Effector memory CD4-positive, alpha-beta T cell (primary cell): ENCODE results near the gene SNX10.

Experiments used
- DNase-seq, 3 donors: peaks; one replicate each; pipeline ENCODE4 v3.0.0-alpha.2; 2020
- H3K27ac ChIP-seq: 2 replicates; pipeline ENCODE4 v1.7.0; 2013; ENCODE audit warnings: mild to moderate bottlenecking, low read length, moderate library complexity; ENCODE audit not compliant: insufficient read depth, poor library complexity, severe bottlenecking
- H3K27me3 ChIP-seq: replicated peaks from 2 replicates; pipeline ENCODE4 v1.7.0; 2013; ENCODE audit warnings: mild to moderate bottlenecking, low read length; ENCODE audit not compliant: insufficient read depth, control insufficient read depth, poor library complexity, severe bottlenecking
- H3K36me3 ChIP-seq: 2 replicates; pipeline ENCODE4 v1.7.0; 2013; ENCODE audit warnings: mild to moderate bottlenecking, low read length, moderate library complexity; ENCODE audit not compliant: control insufficient read depth, insufficient read depth
- H3K4me1 ChIP-seq: 2 replicates; pipeline ENCODE4 v1.7.0; 2013; ENCODE audit warnings: low read length, mild to moderate bottlenecking; ENCODE audit not compliant: control insufficient read depth, insufficient read depth, poor library complexity, severe bottlenecking
- H3K4me3 ChIP-seq: 2 replicates; pipeline ENCODE4 v1.7.0; 2013; ENCODE audit warnings: low read length, low read depth, mild to moderate bottlenecking; ENCODE audit not compliant: insufficient read depth, poor library complexity, severe bottlenecking
- H3K9me3 ChIP-seq: 2 replicates; pipeline ENCODE4 v1.7.0; 2013; ENCODE audit warnings: mild to moderate bottlenecking, low read length, moderate library complexity; ENCODE audit not compliant: control insufficient read depth

Gene SNX10

DNA sequence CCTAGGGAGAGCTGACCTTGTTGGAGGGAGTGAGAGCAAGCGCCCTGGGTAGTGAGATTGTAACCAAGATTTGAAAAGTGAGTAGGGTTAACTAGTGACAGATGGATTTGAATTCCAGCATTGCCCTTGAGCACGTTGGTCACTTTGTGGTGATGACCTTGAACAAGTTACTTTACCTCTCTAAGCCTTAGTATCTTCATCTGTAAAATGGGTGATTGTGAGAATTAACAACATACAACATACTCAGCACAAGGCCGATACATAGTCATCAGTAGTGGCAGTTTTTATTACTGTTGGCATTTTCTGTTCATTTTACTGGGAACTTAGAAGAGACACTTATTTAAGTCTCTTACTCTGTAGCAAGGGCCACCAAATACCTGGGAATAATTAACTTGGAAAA is 25.5 kb downstream of the SNX10 start:
- Histone ChIP-seq H3K9me3 (no peaks in the 10 kb centered on the region), H3K4me1 (no peaks in the 10 kb centered on the region)

DNA sequence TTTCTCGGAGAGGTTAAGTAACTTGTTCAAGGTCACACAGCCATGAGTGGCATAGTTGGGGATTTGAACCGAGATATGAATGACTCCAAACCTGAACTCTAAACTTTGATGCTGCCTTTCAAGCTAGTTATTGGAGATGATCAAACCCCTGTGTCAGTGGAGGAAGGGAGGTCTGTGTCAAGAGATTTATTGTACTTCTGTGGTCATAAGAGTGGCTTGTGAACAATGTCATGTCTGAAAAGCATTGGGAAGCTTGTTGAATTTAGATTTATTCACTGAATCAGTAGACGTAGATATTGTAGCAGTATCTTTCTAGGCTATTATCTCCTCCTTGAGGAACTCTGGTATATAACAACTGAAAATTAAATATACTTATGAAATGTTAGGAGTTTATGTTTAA is 27.3 kb downstream of the SNX10 start:
- H3K4me1 ChIP-seq, result no peaks in the 10 kb centered on the region
- H3K9me3 ChIP-seq, result no peaks in the 10 kb centered on the region
- DNase-seq, result no peak
- H3K4me3 ChIP-seq, result no peak overlapping the region
- no peak overlapping the region for H3K27ac ChIP-seq
- H3K36me3 ChIP-seq, result no peaks in the 10 kb centered on the region
- H3K27me3 ChIP-seq, result no peaks in the 10 kb centered on the region

More for the DNA sequence above, 25.5 kb downstream of the SNX10 start:
- Histone ChIP-seq H3K4me3 (no peak overlapping the region), H3K36me3 (no peaks in the 10 kb centered on the region), H3K27ac (no peak overlapping the region), H3K27me3 (no peaks in the 10 kb centered on the region)
- DNase-seq, result no peak

DNA sequence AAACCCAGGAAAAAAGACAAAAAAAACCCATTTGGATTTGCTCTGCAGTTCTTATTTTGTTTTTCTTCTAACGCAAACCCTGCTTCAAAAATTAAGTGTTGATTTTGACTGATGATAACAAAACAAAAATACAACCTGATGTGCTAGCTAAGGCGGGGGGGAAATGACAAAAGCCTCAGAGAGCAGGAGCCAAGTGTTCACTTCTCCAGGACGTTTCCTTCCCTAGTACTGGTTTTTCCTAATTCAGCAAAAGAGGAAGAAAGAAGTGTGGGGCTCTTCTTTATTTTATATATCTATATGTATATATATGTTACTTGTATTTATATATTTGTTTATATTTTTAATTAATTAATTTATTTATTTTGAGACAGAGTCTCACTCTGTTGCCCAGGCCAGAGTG is 28.0 kb downstream of the SNX10 start:
- no peak overlapping the region for H3K4me3 ChIP-seq
- H3K9me3 ChIP-seq, result no peaks in the 10 kb centered on the region
- no peak for DNase-seq
- no peaks in the 10 kb centered on the region for H3K27me3 ChIP-seq
- no peak overlapping the region for H3K27ac ChIP-seq
- no peaks in the 10 kb centered on the region for H3K36me3 ChIP-seq
- no peaks in the 10 kb centered on the region for H3K4me1 ChIP-seq

DNA sequence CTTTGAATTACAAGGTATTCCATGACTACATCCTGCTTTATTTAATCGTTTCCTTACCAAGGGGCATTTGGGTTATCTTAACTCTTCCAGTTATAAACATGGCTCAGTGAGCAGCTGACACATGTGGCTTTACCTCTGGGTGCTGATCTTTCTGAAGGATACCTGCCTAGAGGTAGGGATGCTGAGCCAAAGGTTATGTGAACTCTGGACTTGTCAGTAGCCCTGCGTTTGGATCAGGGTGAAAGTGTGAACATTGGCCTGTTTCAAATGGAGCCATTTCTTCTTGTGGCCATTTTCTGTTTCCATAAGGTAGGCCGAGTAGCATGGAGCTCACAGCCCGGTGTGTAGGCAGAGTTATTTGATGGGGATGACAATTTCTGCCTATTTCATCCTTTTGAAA is 29.2 kb downstream of the SNX10 start:
- DNase-seq, result no peak
- Histone ChIP-seq H3K4me3 (no peak overlapping the region), H3K4me1 (no peaks in the 10 kb centered on the region), H3K27ac (no peak overlapping the region), H3K36me3 (no peaks in the 10 kb centered on the region), H3K27me3 (no peaks in the 10 kb centered on the region), H3K9me3 (no peaks in the 10 kb centered on the region)

DNA sequence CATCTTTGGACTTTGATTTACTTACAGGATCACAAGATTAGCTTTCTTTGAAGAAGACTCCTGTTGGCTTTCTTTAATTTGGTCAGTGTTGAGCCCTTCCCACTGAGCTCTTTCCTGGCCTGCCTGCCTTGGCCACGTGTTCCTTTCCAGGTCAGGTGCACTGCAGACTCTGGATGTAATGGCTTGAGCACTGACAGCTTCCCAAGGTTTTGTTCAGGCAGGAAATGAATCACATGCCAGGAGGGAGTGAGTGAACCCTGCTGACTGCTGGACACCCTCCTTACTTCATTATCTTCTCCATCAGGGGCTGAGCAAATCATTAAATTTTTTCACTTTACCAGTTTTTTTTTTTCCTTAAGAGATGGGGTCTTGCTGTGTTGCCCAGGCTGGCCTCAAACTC is 29.8 kb downstream of the SNX10 start:
- no peak overlapping the region for H3K4me3 ChIP-seq
- no peak for DNase-seq
- H3K27ac ChIP-seq, result no peak overlapping the region
- no peaks in the 10 kb centered on the region for H3K36me3 ChIP-seq
- H3K27me3 ChIP-seq, result no peaks in the 10 kb centered on the region
- no peaks in the 10 kb centered on the region for H3K9me3 ChIP-seq
- no peaks in the 10 kb centered on the region for H3K4me1 ChIP-seq

DNA sequence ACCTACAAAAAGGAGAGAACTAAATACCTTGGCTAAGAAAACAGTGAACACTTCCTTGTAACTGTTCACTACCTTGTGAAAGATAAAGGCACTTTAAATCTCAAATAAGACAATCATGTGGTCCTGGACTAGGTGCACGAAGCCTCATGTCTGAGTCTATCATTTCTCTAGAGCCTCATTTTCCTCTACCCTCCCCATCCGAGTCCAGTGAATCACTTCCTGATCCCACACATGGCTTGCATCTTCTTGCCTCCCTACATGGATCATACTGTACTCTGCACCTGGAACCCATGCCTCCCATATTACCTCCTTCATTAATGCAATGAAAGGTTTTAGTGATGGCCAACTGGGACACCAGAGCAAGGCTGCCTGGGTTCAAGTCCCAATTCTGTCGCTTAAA is 34.5 kb downstream of the SNX10 start:
- H3K27ac ChIP-seq, result no peak overlapping the region
- H3K4me1 ChIP-seq, result no peaks in the 10 kb centered on the region
- H3K9me3 ChIP-seq, result no peaks in the 10 kb centered on the region
- H3K27me3 ChIP-seq, result no peaks in the 10 kb centered on the region
- H3K36me3 ChIP-seq, result no peaks in the 10 kb centered on the region
- DNase-seq, result no peak
- no peak overlapping the region for H3K4me3 ChIP-seq

DNA sequence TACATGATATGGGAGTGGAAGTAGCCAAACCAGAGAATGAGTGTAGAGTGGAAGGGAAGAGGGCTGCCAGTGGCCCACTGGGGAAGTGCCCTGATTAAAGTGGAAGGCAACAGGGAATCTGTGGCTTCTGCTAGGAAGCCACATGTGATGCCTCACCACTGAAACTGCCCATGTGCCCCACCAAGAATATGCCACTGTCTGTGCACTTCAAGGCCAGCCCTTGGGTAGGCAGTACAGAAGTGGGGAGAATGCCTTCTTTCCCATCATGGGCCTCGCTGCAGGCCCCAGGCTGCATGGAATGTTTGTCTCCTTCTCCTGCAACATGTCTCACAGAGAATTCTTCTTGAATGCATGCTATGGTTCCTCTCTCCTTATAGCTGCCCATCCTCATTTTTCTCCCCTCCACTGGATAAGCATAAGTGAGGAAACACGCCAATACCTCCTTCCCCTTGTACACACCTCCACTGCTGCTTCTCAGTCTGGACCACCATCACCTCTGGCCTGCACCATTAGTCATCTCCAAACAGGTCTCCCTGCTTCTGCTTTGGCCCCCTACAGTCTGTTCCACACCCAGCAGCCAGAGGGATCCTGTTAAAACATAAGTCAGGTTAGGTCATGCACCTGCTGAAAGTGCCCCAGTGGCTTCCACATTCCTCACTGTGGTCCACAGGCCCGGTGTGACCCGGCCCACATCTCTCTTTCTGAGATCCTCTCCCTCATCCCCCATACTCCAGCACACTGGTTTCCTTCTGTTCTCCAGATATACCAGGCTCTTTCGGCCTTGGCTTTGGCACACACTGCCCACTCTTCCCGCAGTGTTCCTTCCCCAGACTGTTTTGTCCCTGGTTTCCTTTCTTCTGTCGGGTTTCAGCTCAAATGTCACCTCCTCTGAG is 37.1 kb downstream of the SNX10 start:
- H3K4me1 ChIP-seq, result no peaks in the 10 kb centered on the region
- DNase-seq, result no peak
- no peaks in the 10 kb centered on the region for H3K36me3 ChIP-seq
- no peak overlapping the region for H3K4me3 ChIP-seq
- H3K27me3 ChIP-seq, result no peaks in the 10 kb centered on the region
- H3K27ac ChIP-seq, result no peak overlapping the region
- no peaks in the 10 kb centered on the region for H3K9me3 ChIP-seq

DNA sequence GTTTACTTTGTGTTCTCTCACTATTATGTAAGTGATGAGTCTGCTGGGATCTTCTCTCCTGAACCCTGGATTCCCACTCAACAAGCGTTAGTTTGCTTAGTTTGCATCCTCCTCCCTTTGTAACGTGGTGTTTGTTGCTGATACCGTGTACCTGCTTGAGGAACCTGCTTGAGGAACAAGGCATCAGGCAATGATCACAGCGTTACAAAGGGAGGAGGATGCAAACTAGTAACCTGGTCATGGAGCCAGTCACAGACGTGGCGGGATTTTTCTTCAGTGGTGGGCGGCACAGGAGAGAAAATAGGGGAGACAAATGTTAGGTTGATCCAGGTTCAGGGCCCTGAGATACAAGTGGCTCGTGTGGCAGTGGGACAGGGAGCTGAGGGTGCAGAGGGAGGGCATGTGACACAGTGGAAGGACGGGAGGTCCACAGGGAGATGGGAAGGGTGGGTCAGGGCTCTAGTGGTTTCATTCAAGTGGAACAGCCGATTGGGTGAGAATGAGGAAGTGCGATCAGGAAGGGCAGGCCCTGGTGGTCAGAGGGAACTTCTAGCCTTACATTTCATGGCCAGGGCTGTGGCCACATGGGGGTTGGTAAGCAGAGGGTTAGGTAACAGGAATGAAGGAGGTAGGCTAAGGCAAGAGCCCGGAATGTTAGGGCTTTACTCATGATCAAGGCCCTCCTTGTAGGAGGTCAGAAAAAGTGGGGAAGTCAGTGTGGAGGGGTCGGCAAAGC is 38.0 kb downstream of the SNX10 start:
- no peak overlapping the region for H3K4me3 ChIP-seq
- no peak overlapping the region for H3K27ac ChIP-seq
- no peaks in the 10 kb centered on the region for H3K27me3 ChIP-seq
- H3K36me3 ChIP-seq, result no peaks in the 10 kb centered on the region
- DNase-seq, result no peak
- H3K4me1 ChIP-seq, result no peaks in the 10 kb centered on the region
- H3K9me3 ChIP-seq, result no peaks in the 10 kb centered on the region

DNA sequence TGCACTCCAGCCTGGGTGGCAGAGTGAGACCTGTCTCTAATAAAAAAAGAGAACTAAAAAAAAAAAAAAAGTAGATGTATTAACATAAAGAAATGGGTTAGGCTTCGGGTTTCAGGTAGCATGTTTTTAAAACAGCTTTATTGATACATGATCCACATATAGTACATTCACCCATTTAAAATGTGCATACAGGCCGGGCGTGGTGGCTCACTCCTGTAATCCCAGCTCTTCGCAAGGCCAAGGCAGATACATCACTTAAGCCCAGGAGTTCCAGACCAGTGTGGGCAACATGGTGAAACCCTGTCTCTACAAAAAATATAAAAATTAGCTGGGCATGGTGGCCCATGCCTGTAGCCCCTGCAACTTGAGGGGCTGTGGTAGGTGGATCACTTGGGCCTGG is 39.5 kb downstream of the SNX10 start:
- no peak overlapping the region for H3K27ac ChIP-seq
- no peaks in the 10 kb centered on the region for H3K9me3 ChIP-seq
- no peak overlapping the region for H3K4me3 ChIP-seq
- H3K36me3 ChIP-seq, result no peaks in the 10 kb centered on the region
- no peak for DNase-seq
- no peaks in the 10 kb centered on the region for H3K4me1 ChIP-seq
- H3K27me3 ChIP-seq, result no peaks in the 10 kb centered on the region

DNA sequence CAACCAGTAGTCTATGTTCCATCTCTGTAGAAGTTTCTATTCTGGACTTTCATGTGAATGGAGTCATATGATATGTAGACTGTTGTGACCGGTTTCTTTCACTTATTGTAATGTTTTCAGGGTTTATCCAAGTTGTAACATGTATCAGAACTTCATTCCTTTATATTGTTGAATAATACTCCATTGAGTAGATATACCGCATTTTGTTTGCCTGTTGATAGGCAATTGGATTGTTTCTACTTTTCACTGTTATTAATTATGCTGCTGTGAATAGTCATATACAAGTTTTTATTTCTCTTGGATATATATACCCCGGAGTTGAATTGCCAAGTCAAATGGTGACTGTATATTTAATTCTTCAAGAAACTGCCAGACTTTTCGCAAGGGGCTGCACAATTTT is 40.1 kb downstream of the SNX10 start:
- Histone ChIP-seq H3K27me3 (no peaks in the 10 kb centered on the region), H3K36me3 (no peaks in the 10 kb centered on the region), H3K27ac (no peak overlapping the region), H3K9me3 (no peaks in the 10 kb centered on the region), H3K4me1 (no peaks in the 10 kb centered on the region), H3K4me3 (no peak overlapping the region)
- DNase-seq, result no peak
